Middle frontal gyrus (tissue), 1 donor: ENCODE results near the gene PIK3C2B.
"Not testable (repeated sequence)": the region's sequence is repeated elsewhere in the genome, so short reads cannot be mapped to it uniquely, and the experiment has no call there.

Experiments used
- DNase-seq: peaks from one replicate; pipeline ENCODE4 v3.0.0-alpha.2; 2015; ENCODE audit warnings: low spot score; ENCODE audit errors: extremely low spot score

The PIK3C2B gene

GRCh38 chr1:204507317-204508105, 12.9 kb upstream of the PIK3C2B start:
- no peak for DNase-seq

GRCh38 chr1:204506969-204507316, 12.3 kb upstream of the PIK3C2B start:
- DNase-seq: peak; percentile 90

GRCh38 chr1:204506201-204506968, 11.8 kb upstream of the PIK3C2B start:
- DNase-seq: peak; percentile 84

- DNase-seq: no peak
Observed at GRCh38 chr1:204505674-204506200, 11.1 kb upstream of the PIK3C2B start.

- no peak for DNase-seq
Observed at GRCh38 chr1:204503913-204504519, 9.4 kb upstream of the PIK3C2B start.

- DNase-seq: peak; percentile 66
Observed at GRCh38 chr1:204503122-204503912, 8.7 kb upstream of the PIK3C2B start.

- DNase-seq: no peak
Observed at GRCh38 chr1:204502241-204502640, 7.6 kb upstream of the PIK3C2B start.

- DNase-seq: no peak
Observed at GRCh38 chr1:204499511-204500468, 5.2 kb upstream of the PIK3C2B start.

- DNase-seq: no peak
Observed at GRCh38 chr1:204498981-204499380, 4.4 kb upstream of the PIK3C2B start.

GRCh38 chr1:204495777-204496176, 1.2 kb upstream of the PIK3C2B start:
- DNase-seq: no peak

GRCh38 chr1:204495078-204495753, 611 bp upstream of the PIK3C2B start:
- no peak for DNase-seq

- DNase-seq: no peak
Observed at GRCh38 chr1:204493984-204494280, 673 bp downstream of the PIK3C2B start.

GRCh38 chr1:204493145-204493983, 1.2 kb downstream of the PIK3C2B start:
- DNase-seq: no peak

- no peak for DNase-seq
Observed at GRCh38 chr1:204491655-204492054, 3.0 kb downstream of the PIK3C2B start.

GRCh38 chr1:204487256-204487615, 7.4 kb downstream of the PIK3C2B start:
- DNase-seq: no peak

GRCh38 chr1:204486513-204487255, 7.9 kb downstream of the PIK3C2B start:
- not testable (repeated sequence) for DNase-seq

- no peak for DNase-seq
Observed at GRCh38 chr1:204483791-204484190, 10.8 kb downstream of the PIK3C2B start.

- no peak for DNase-seq
Observed at GRCh38 chr1:204480515-204480914, 14.1 kb downstream of the PIK3C2B start.
